Measurements from ENCODE around the gene MYH6.
A peak's percentile ranks its signal among the peaks of the same experiment; 100 is the strongest.

The MYH6 gene

DNA sequence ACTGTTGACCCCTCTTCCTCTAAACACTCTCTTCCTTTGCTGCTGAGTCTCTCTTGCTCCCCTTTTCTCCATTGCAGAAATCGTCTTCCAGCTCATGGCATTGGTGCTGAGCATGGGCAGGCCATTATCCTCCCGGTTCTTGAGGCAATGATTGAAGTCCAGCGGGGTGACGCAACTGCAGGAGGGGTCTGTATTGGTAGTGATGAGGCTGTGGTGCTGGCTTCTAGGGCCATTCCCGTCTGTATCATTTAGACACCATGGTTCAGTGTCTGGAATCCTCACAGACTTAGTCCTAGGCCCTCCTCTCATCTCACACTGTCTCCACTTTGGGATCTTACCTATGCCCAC, 54.7 kb downstream of the MYH6 start:
- DNase-seq, result no peak

DNA sequence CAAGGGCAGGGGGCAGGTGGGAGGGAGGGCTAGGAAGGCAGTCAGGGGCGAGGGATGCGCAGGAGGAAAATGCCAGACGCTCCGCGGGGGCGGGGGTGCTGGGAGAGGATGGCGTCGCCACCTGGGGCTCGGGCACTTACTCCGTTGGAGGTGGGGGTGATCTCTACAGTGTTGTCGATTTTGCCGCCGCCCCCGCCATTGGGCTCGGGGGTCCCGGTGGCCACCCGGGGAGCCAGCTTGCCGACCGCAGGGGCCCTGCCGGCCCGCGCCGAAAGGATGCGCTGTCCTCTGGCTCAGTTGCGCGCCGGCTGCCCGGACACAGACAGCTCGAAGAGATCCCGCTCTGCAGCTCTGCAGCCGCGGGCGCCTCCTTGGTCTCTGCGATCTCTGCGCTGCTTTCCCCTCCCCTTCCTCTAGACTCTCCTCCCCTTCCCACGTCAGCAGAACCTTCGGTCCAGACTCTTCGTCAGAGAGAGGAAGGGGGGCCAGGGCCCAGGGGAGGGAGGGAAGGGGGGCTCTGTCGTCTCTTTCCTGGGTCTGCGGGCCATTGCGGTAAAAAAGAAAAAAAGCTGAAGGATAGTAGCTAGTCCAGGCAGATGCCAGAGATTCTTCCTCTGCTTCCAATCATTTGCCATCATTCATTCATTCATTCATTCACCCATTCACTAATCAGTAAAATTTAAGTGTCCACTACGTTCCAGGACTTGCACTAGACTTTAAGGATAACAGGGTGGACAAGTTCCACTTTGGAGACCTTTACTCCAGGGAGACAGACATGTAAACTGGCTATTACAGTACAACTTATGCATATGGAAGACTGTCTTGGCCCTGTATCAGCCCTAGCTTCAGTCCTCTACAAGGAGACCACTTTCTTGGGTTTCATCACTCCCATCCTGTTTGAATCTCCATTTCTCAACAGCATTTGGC, 55.3 kb downstream of the MYH6 start, which contains the start of gene SLC22A17:
Gene SLC22A17 (minus strand): TSS at position 382 of the 927 bp plus-strand sequence.
- peak; percentile 38 to 73 for DNase-seq

DNA sequence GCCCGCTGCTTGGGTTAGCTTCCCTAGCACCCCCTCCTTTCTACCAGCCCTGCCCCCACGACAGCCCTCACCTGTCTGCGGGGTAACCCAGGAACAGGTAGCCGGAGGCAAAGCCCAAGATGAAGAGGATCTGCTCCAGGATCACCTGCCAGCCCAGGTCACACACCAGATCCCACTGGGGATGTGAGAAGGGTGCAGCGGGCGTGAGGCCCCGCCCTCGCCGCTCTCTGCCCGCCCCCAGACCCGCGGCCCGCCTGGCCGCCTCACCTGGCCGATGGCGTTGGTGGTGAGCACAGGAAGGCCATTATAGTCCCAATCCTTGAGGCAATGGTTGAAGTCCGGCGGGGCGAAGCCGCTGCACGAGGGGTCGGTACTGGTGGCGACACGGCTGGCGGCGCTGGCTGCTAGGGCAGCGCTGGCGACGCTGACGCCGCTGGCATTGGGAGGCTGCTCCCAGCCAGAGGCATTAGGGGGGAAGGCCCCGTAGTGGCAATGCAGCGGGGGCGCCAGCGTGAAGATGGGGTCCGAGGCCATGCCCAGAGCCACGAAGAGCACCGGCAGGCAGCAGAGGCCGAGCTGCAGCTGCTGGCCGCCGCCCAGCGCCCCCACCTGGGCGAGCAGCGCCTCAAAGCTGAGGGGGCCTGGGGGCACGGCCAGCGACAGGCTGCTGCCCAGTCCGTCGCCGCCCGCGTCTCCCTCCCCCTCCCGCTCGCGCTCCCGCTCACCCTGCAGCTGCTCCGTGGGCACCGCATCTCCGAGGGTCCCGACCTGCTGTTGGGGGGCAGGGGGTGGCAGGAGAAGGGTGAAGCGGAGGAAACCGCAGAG, 56.2 kb downstream of the MYH6 start:
- DNase-seq, result peak in 1 of 2 experiments; percentile 33

DNA sequence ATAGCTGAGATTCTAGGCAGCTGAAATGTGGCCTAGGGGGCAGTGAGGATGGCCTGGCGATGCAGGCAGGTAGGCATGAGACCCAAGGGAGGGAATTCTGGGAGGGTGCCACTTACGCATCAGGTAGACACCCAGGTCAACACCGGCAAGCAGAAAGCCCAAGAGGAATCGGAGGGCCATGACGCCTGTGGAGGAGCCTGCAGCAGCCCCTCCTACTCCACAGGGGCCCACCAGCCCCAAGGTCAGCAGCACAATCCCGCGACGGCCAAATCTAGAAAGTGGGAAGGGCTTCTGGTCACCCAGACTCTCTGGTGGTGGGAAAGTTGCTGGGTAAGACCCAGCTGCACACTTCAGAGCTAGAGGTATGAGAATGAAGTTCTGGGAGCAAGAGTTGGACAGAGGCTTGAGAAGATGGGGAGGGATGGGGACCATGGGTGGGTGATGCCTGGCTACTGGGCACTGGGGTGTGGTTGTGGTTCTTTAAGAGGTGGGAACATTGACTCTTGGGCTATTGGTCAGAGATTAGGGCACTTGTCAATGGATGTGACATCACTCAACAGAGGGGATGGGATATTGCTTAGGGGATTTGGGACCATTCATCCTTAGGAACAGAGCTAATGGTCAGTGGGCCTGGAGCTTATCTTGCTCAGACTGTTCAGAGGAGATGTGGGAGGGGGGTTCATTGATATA, 58.8 kb downstream of the MYH6 start:
- no peak for DNase-seq

DNA sequence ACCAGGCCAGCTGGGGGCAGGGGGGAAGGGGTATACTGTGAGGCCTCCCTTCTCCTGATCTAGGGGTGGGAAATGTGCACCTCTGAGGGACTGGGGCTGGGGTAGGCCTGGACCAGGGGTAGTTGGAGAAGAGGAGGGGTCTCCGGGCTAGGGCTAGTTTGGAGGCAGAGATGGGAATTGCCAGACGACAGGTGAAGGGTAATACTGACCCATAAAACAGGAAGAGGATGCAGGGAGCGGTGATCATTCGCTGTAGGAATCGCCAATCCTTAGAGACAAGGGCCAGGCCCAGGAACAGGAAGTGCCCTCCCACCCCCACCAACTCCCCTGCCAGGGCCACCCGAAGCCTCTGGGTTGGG, 59.8 kb downstream of the MYH6 start:
- DNase-seq, result no peak

DNA sequence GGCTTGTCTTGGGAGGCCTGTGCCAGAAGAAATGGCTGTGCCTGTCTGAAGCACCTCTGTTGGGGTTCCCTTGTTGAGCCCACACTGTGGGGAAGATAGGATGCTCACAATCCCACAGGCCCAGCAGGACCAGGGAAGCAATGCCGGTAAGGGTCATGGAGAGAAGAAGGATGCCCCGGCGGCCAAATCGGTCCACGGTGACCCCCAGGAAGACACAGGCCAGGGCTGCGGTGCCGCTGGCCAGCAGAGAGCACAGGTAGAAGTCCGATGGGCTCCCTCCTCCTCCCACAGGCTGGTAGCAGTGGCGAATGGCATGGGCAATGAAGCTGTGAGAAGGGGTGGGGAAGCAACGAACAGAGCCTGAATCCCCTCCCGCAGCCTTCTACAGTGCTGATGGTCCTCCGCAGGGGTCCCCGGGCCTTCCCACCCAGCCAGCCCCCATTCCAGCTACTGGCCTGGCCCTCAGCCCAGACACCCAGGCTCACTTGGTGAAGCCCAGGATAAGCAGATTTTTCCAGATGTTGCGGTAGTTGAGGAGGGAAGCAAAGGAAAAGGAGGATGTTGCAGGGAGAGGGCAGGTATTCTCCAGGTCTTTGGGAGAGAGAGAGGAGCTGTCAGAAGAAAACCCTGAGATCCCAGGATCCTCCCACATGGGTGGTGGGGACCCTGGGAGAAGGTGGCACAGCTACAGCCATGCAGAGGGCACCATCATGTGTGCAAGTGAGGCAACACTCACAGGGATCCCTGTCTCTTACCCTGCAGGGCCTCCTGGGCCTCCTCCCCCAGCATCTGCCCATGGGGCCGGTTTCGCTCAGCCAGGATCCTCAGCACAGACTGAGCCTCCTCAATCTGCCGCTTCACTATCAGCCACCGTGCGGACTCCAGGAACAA, 60.4 kb downstream of the MYH6 start:
- DNase-seq, result no peak

DNA sequence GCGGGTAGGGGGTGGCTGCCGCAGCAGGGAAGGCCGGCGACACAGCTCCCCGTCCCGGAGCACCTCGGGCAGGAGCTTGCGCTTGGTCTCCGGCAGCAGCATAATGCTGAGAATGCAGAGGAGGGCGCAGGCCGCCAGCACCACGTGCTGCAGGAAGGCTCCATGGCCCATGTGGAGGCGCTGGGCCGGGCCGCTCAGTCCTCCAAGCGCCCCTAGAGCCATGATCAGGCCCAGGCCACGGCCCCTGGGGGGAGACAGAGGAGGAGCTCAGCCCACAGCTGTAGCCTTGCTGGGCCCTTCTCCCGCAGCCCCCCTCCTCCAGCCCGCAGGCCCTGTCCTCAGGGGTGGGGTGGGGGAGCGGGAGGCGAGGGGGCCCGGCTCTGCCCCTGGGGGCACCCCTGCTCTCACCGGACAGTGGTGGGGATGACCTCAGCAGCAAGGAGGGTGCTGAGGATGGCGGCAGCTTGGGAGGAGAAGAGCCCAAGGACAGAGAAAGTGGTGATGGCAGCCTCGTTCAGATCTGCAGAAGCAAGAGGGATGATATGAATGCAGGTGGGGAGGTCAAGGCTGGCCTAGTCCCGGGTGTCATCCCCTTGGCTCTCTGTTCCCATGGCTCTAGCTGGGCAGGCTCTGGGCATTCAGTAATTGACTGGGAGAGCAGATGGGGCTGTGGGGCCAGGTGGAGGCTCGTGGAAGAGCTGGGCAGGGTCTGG, 61.2 kb downstream of the MYH6 start:
- DNase-seq, result no peak

DNA sequence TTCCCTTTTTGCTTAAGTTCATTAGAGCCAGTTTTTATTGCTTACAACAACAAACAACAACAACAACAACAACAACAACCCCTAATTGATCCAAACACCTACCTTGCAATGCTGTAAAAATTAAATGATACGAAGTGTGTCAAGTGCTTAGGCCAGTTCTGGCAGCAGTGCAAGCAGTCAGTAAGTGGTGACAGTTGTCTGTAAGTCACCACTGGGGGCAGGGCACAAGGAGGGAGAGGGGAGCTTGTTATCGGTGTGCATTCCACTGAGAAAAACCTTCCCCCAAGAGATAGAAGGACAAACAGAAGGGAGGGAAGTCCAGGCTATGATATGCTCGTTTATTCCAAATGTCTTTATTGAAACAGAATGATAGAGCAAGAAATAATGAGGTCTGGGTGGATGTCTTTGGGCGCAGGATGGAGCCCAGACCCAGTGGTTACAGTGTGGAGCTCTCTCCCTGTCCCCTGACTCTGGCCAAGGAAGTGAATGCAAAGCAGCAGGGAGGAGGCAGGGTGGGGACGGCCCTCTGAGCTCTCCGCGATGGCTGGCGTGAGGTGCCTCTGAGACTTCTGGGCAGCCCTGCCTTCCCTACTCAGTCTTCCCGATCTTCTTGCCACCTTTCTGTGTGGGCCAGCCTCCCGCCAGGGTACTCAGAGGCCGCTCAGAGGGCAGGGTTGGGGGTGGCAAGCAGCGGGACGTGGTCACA, 61.9 kb downstream of the MYH6 start:
- no peak for DNase-seq

DNA sequence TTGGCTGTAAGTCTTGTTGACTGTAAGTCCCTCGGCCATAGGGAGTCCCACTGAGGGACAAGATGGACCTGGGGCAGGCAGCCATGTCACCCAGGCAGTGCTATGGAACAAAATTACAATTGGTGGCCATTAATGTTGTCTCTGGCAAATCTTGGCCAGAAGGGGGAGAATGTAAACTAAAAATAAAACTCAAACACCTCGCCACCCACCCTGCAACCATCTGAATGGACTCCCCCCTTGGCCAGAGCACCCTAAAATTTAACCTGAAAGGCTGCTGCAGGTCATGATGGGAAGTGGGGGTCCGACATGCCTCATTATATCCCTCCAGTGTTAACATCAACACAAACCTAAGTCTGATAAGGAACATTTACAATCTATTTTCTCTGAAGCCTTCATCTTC, 63.6 kb downstream of the MYH6 start:
- DNase-seq, result no peak

DNA sequence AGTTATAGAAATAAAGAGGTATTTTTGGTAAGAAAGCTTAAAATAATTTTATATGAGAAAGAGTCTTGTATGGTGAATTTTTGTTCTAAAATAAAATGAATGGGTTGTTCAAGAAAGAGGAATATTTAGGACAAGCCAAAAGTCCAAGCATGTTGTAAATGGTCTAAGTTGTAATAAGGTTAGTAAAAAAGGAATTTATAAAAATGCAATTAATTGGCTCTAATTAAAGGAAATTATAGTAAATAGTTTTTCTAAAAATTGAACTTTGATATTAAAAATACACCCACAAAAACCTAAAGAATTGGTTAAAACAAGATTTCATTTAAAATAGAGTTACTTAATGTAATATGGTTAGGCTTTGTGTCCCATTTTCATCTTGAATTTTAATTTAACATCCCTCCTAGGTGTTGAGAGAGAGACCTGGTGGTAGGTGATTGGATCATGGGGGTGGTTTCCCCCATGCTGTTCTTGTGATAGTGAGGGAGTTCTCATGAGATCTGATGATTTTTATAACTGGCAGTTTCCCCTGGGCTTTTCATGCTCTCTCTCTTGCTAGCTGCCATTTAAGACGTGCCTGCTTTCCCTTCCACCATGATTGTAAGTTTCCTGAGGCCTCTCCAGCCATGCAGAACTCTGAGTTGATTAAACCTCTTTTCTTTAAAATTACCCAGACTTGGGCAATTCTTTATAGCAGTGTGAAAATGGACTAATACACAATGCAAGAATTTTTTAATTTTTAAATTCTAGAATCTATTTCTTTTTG, 68.4 kb downstream of the MYH6 start:
- DNase-seq, result no peak

DNA sequence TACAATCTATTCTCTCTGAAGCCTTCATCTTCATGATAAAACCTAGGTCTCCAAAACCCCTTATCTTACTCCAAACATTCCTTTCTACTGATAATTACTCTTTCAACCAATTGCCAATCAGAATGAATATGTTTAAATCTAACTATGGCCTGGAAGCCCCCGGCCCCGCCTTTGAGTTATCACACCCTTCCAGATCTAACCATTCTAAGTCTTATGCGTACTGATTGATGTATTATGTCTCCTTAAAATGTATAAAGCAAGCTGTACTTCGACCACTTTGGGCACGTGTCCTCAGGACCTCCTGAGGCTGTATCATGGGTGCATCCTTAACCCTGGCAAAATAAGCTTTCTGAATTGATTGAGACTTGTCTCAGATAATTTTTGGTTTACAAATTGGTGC, 72.5 kb downstream of the MYH6 start:
- no peak for DNase-seq
